KMS-11 (cell line): ENCODE data around the gene TIE1.
"Not testable (repeated sequence)": the region's sequence is repeated elsewhere in the genome, so short reads cannot be mapped to it uniquely, and the experiment has no call there.

Experiments used
- H2AFZ ChIP-seq: fragments of 200-600 bp; sonication (generic); 2 replicates; pipeline ENCODE4 v1.6.1; 2016; ENCODE audit warnings: antibody characterized with exemption, mixed run types, low read depth
- H3K27ac ChIP-seq: fragments of 200-600 bp; sonication (generic); 2 replicates; pipeline ENCODE4 v1.6.1; 2016; ENCODE audit warnings: mild to moderate bottlenecking, mixed run types
- H3K27me3 ChIP-seq: fragments of 200-600 bp; sonication (generic); 2 replicates; pipeline ENCODE4 v1.6.1; 2017; ENCODE audit warnings: mild to moderate bottlenecking, low read depth, mixed run types, moderate library complexity; ENCODE audit not compliant: insufficient read depth
- H3K36me3 ChIP-seq: fragments of 200-600 bp; sonication (generic); 2 replicates; pipeline ENCODE4 v1.6.1; 2017; ENCODE audit warnings: mild to moderate bottlenecking, mixed run types; ENCODE audit not compliant: insufficient read depth
- H3K4me1 ChIP-seq: fragments of 200-600 bp; sonication (generic); 2 replicates; pipeline ENCODE4 v1.6.1; 2016; ENCODE audit warnings: mild to moderate bottlenecking, low read depth, mixed run types; ENCODE audit not compliant: poor library complexity, severe bottlenecking
- H3K4me2 ChIP-seq: fragments of 200-600 bp; sonication (generic); 2 replicates; pipeline ENCODE4 v1.7.0; 2016; ENCODE audit warnings: mild to moderate bottlenecking, mixed run types
- H3K4me3 ChIP-seq: fragments of 200-600 bp; sonication (generic); IDR thresholded peaks from 2 replicates; pipeline ENCODE4 v1.6.1; 2017; ENCODE audit warnings: low read depth, low read length, mixed read lengths; ENCODE audit not compliant: insufficient read depth
- H3K79me2 ChIP-seq: fragments of 200-600 bp; sonication (generic); 2 replicates; pipeline ENCODE4 v1.6.1; 2016; ENCODE audit warnings: low read depth, mixed run types; ENCODE audit not compliant: insufficient read depth
- H3K9ac ChIP-seq: fragments of 200-600 bp; sonication (generic); 2 replicates; pipeline ENCODE4 v1.6.1; 2016; ENCODE audit warnings: mild to moderate bottlenecking, mixed run types
- H4K20me1 ChIP-seq: fragments of 200-600 bp; sonication (generic); 2 replicates; pipeline ENCODE4 v1.6.1; 2016; ENCODE audit warnings: mild to moderate bottlenecking, mixed run types; ENCODE audit not compliant: insufficient read depth
- TF ChIP-seq, protein P1 (sequence below): fragments of 200-600 bp; sonication (generic); conservative IDR thresholded peaks from 2 replicates; pipeline ENCODE4 v1.6.1; 2017; ENCODE audit warnings: low read depth, mild to moderate bottlenecking, antibody characterized with exemption, low read length, moderate library complexity, mixed read lengths

The TIE1 gene

DNA sequence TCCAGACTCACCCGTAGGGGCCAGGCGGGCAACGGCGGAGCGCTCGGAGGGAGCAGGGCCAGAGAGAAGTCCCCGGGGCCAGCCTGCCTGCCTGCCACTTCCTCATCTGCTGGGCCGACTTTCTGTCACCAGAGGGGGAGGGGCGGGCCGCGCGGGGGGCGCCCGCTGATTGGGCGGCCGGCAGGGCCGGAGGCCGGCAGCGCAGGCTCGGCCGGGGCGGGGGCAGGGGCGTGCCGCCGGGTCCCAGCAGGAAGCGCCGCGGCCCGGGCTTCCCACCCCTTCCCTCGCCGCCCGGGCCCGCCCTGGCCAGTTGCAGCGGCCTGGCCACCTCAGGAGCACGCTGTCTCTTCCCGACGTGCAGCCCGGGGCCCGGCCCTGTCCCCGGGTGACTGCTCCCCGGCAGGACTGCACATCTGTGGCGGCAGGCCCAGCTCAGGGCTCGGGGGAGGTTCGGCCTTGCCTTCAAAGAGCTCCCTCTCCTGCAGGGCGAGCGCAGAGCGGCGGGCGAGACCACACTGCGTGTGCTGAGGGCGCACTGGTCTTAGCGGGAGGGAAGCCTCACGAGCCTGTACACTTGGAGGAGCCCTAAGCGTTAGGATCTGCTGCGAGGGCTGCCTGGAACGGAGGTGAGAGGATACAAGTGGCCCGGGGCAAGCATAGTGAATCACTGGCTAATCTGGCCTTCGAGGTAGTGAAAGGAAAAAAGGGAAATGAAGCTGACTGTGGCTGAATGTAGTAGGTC, 67.3 kb downstream of the TIE1 start, which contains the start of gene ELOVL1:
Gene ELOVL1 (minus strand): TSS at position 108 of the 742 bp plus-strand sequence. CDS start 2,402 bp downstream, outside the sequence.
- Histone ChIP-seq H3K9ac (peak within 1 kb of the TSS; percentile 87), H4K20me1 (no peaks in the 10 kb centered on the region), H2AFZ (peak within 1 kb of the TSS; percentile 52), H3K4me3 (peak within 1 kb of the TSS; percentile 85), H3K27me3 (no peaks in the 10 kb centered on the region), H3K36me3 (no peaks in the 10 kb centered on the region), H3K4me2 (peak within 1 kb of the TSS; percentile 96), H3K79me2 (peaks cover 19% of the 10 kb centered on the region; the same call in 1 of the 2 replicates), H3K27ac (peak within 1 kb of the TSS; percentile 62), H3K4me1 (peaks cover 13% of the 10 kb centered on the region)
- TF ChIP-seq, protein P1, sequence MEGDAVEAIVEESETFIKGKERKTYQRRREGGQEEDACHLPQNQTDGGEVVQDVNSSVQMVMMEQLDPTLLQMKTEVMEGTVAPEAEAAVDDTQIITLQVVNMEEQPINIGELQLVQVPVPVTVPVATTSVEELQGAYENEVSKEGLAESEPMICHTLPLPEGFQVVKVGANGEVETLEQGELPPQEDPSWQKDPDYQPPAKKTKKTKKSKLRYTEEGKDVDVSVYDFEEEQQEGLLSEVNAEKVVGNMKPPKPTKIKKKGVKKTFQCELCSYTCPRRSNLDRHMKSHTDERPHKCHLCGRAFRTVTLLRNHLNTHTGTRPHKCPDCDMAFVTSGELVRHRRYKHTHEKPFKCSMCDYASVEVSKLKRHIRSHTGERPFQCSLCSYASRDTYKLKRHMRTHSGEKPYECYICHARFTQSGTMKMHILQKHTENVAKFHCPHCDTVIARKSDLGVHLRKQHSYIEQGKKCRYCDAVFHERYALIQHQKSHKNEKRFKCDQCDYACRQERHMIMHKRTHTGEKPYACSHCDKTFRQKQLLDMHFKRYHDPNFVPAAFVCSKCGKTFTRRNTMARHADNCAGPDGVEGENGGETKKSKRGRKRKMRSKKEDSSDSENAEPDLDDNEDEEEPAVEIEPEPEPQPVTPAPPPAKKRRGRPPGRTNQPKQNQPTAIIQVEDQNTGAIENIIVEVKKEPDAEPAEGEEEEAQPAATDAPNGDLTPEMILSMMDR = 0 out of 2 replicates have a peak, but pooled peaks have one; percentile 14

DNA sequence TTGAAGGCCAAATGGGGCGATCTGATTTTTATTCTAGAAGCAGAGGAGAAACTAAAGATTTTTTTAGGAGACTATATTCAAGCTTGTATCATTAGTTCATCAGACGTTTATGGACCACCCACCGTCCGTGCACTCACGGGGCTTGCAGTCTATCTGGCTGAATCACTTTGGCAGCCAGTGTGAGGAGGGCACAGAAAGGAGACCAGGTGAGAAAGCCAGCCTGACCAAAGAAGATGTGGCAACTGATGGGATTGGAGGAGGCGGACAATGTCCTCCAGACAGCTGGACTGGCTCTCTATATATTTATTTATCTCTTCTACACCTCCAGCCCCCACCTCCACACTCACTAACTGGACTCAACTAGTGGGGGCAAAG, 67.9 kb downstream of the TIE1 start:
- Histone ChIP-seq H3K4me1 (peaks cover 13% of the 10 kb centered on the region), H3K4me2 (peak overlapping the region; percentile 83), H3K79me2 (peaks cover 19% of the 10 kb centered on the region; the same call in 1 of the 2 replicates), H3K27me3 (no peaks in the 10 kb centered on the region), H4K20me1 (no peaks in the 10 kb centered on the region), H3K9ac (peak overlapping the region; percentile 73; the same call in 1 of the 2 replicates), H3K4me3 (peak overlapping the region; percentile 81), H3K36me3 (no peaks in the 10 kb centered on the region), H2AFZ (peak overlapping the region; percentile 47; the same call in 1 of the 2 replicates), H3K27ac (peak overlapping the region; percentile 62)
- TF ChIP-seq, protein P1 = no peak

DNA sequence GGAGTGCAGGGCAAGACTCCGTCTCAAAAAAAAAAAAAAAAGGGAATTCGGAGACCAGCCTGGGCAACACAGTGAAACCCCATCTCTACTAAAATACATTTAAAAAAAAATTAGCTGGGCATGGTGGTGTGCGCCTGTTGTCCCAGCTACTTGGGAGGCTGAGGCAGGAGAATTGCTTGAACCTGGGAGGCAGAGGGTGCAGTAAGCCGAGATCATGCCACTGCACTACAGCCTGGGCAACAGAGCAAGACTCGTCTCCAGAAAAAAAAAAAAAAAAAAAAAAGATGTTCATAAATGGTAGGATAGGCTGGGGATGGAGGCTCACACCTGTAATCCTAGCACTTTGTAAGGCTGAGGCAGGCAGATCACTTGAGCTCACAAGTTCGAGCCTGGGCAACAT, 69.0 kb downstream of the TIE1 start:
- not testable (repeated sequence) for H3K27me3 ChIP-seq, H2AFZ ChIP-seq, H3K4me3 ChIP-seq, H3K9ac ChIP-seq, H3K4me2 ChIP-seq, H4K20me1 ChIP-seq, H3K27ac ChIP-seq, H3K36me3 ChIP-seq
- Histone ChIP-seq H3K79me2 (peaks cover 19% of the 10 kb centered on the region; the same call in 1 of the 2 replicates), H3K4me1 (peaks cover 13% of the 10 kb centered on the region)

DNA sequence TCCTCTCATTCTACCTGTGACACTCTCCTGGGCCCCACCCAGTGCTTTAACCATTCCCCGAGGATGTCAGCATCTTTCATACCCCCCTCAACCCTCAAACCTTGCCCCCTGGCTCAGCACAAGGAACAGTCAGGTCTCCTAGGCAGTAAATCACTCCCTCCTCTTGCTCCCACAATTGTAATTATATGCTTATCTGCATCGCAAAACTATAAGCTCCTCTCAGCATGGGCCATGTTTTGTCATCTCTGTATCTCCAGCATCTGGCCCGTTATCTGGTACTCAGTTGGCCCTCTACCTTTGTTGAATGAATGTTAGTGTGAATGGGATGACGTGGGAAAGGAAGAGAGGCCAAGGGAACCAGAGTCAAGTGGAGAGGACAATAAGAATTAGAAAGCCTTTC, 69.8 kb downstream of the TIE1 start:
- Histone ChIP-seq H3K79me2 (peaks cover 19% of the 10 kb centered on the region; the same call in 1 of the 2 replicates), H2AFZ (no peak overlapping the region), H3K4me1 (peaks cover 13% of the 10 kb centered on the region), H3K27me3 (no peaks in the 10 kb centered on the region), H3K4me3 (no peak overlapping the region), H3K9ac (no peak overlapping the region), H4K20me1 (no peaks in the 10 kb centered on the region), H3K4me2 (no peak overlapping the region), H3K36me3 (no peaks in the 10 kb centered on the region), H3K27ac (no peak overlapping the region)
- TF ChIP-seq, protein P1 = no peak

DNA sequence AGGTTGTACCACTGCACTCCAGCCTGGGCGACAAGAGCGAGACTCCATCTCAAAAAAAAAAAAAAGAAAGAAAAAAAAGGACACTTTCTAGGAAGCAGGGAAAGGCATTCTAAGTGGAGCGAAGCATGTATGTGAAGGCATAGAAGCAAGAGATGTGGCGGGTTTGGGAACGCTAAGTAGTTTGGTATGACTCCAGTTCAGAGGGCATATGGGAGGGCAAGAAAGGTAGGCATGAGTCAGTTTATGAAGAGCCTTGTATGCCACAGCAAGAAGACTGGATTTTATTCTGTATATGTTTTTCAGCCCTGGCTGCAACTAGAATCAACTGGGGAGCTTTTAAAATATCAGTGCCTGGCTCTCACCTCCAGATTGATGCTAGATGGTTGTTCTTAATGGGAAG, 71.4 kb downstream of the TIE1 start:
- TF ChIP-seq, protein P1 = no peak
- no peaks in the 10 kb centered on the region for H3K36me3 ChIP-seq
- H3K4me3 ChIP-seq = no peak overlapping the region
- no peak overlapping the region for H3K27ac ChIP-seq
- no peaks in the 10 kb centered on the region for H3K27me3 ChIP-seq
- no peak overlapping the region for H2AFZ ChIP-seq
- no peak overlapping the region for H3K4me2 ChIP-seq
- no peaks in the 10 kb centered on the region for H4K20me1 ChIP-seq
- H3K4me1 ChIP-seq = peaks cover 5% of the 10 kb centered on the region
- H3K9ac ChIP-seq = no peak overlapping the region
- H3K79me2 ChIP-seq = peaks cover 11% of the 10 kb centered on the region; the same call in 1 of the 2 replicates
